Astrocyte of the cerebellum (primary cell): Measurements from ENCODE around the gene SORCS2.

Experiments
- DNase-seq: peaks from one replicate; pipeline ENCODE4 v3.0.0-alpha.2; 2011; ENCODE audit warnings: low read depth
- H3K4me3 ChIP-seq: 2 replicates; pipeline ENCODE4 v1.5.1; 2011; ENCODE audit warnings: mild to moderate bottlenecking, low read depth, low read length, moderate library complexity
- CTCF ChIP-seq: IDR thresholded peaks from 2 replicates; pipeline ENCODE4 v1.5.1; 2012; ENCODE audit warnings: low read length, low read depth, moderate library complexity, mild to moderate bottlenecking; ENCODE audit errors: missing control alignments
- in situ Hi-C: cut with HindIII; loops from 2 replicates; pipeline ENCODE4 v1.10.0; 2017; ENCODE audit warnings: low sequenced_read_pairs

Gene SORCS2

GRCh38 chr4:7299010-7299907 lies 106.9 kb downstream of the SORCS2 start:
- H3K4me3 ChIP-seq, result no peak overlapping the region
- TF ChIP-seq CTCF, result no peak
- DNase-seq, result no peak
- in situ Hi-C loops, result no loop called here

GRCh38 chr4:7299908-7300710 lies 107.8 kb downstream of the SORCS2 start:
- DNase-seq, result no peak
- no peak for TF ChIP-seq CTCF
- in situ Hi-C loops, result no loop called here
- H3K4me3 ChIP-seq, result no peak overlapping the region

- in situ Hi-C loops, result no loop called here
- no peak for DNase-seq
- no peak for TF ChIP-seq CTCF
- H3K4me3 ChIP-seq, result no peak overlapping the region
Observed at GRCh38 chr4:7300711-7301095, 108.4 kb downstream of the SORCS2 start.

- no peak for DNase-seq
- in situ Hi-C loops, result no loop called here
- no peak for TF ChIP-seq CTCF
- H3K4me3 ChIP-seq, result no peak overlapping the region
Observed at GRCh38 chr4:7301126-7301785, 108.9 kb downstream of the SORCS2 start.

GRCh38 chr4:7301846-7302630 lies 109.7 kb downstream of the SORCS2 start:
- no peak overlapping the region for H3K4me3 ChIP-seq
- in situ Hi-C loops, result no loop called here
- DNase-seq, result no peak
- TF ChIP-seq CTCF, result no peak
